ENCODE results near the gene DPYD.
A peak's percentile ranks its signal among the peaks of the same experiment; 100 is the strongest.

DPYD gene

DNA sequence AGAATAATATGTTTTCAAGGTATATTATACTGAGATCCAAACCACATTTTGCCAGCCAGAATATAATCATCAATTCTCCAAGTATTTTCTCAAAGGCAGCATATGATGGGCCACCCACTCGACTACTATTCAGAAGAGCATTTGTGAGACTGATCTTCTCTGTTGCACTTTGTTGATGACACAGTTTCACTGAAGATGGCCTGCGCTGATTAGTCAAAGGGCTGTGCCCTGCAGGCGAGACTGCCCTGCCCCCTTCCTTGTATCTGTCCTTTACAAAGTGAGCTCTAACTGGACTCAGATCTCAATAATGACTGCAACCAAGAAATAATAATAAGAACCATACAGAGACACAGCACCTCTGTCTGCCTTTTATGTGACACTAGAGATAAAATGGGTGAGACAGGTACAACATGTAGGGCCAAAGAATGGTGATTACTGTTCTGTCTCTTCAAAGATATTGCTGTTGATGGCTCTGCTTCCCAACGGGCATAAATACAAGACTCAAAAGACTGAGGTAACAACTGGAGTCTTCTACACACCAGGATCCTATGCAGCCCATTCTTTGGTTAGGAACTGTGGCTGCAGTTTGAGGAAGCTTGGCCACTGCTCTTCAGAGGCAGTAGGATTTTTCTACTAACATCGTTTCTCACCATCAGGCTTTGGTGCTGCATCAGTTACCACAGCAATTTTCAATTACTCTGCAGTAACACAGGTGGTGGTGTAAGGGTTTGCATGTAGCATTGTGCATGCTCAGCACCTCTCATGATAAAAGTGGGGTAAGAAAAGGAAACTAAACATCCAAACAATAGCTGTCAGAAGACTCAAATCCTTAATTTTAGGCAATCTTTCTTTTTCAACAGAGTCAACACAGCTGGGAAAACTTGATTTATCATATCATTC is 718.1 kb downstream of the DPYD start:
- TF ChIP-seq, protein P1, sequence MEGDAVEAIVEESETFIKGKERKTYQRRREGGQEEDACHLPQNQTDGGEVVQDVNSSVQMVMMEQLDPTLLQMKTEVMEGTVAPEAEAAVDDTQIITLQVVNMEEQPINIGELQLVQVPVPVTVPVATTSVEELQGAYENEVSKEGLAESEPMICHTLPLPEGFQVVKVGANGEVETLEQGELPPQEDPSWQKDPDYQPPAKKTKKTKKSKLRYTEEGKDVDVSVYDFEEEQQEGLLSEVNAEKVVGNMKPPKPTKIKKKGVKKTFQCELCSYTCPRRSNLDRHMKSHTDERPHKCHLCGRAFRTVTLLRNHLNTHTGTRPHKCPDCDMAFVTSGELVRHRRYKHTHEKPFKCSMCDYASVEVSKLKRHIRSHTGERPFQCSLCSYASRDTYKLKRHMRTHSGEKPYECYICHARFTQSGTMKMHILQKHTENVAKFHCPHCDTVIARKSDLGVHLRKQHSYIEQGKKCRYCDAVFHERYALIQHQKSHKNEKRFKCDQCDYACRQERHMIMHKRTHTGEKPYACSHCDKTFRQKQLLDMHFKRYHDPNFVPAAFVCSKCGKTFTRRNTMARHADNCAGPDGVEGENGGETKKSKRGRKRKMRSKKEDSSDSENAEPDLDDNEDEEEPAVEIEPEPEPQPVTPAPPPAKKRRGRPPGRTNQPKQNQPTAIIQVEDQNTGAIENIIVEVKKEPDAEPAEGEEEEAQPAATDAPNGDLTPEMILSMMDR (conservative IDR thresholded peaks at IDR 0.05): no peak
- no peak overlapping the region for H3K27ac ChIP-seq

DNA sequence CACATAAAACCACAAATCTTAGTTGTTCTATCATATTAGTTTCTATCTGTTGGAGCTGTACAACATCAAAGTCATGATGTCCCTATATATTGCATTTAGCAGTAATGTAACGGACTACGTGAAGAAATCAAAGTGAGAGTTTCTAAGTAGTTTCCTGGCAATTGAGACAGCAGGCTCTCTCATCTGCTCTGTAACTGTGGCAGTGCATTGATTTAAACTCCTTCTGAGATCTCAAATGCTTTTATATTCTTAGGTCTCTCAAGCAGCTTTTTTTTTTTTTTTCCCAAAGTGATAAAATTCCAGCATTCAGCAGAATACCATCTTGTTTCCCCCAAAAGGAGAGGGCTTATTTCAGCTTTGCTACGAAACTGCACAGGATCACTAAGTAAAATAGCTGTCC is 719.2 kb downstream of the DPYD start:
- TF ChIP-seq, protein P1 (conservative IDR thresholded peaks at IDR 0.05): no peak
- no peak overlapping the region for H3K27ac ChIP-seq

DNA sequence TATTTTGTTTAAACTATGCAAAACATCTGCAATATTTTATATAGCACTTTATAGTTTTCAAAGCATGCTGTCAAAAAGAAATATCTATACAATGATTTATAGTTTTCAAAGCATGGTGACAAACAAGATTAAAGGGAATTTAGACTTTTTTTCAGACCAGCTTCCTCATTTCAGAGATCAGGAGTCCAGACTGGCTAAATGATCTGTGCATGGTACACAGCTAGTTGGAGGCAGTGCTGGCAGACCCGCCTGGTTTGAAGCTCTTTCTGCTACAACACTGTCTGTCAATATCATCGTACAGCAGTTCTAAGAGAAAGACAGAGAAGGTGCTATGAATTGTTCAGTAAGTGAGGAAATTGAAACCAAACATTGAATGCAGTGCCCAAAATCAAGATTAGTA is 720.2 kb downstream of the DPYD start:
- TF ChIP-seq, protein P1 (conservative IDR thresholded peaks at IDR 0.05): no peak
- peak overlapping the region; percentile 17 for H3K27ac ChIP-seq

DNA sequence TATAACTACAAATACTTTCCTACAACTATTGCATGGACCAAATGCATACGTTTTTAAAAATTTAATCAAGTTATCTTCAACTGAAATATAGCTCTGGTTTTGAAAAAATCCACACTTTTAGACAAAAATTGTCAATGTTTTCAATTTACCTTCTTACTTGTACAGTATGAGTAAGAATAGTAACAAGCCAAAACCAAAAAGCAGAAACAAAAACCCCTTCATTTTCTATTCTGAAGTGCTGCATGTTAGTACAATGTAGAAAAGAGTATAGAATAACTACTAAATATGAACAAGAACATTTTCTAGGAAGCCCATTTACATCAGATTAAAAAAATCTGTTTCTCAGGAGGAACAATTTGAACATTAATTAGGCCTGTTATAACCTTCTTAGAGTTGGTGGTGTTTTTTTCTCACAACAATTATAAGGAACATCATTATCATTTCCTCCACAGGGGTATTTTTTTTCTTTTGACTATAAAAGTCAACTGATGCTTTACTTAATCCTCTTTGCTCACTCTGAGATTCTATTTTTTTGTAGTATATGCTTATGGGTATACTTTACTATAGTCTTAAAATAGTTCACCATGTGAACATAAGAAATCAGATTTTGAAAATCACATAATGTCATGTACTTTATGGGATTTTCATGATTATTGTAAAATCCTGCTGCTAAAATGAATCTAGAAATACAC is 723.9 kb downstream of the DPYD start:
- TF ChIP-seq, protein P1 (conservative IDR thresholded peaks at IDR 0.05): no peak
- no peak overlapping the region for H3K27ac ChIP-seq

DNA sequence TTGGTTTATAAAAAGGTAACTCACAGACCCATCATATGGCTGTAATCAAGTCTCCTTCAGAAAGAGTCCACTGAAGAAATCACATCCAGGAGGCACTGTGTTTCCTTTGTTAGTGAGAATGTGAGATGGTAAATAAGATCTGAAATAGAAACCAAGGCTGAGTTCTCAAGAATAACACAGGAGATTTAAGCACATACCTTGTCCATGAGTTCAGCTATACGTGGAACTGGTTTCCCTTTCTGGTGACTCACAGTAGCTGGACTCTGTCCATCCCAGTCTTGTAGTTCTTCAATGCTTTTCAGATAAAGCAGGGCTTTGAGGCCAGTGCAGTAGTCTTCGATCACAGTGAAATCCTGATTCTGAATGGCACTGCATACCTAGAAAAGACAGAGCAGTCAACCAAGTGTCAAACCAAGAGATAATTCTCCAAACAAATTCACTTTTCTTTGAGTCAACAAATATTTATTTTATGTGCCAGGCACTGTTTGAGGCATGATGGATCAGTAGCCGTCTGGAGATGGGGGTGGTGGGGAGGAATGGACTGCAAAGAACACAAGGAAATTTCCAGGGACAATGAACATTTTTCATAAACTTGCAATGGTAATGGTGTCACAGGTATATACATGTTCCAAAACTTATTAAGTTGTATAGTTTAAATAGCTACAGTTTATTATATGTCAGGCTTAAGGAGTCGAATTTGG is 727.8 kb downstream of the DPYD start:
- TF ChIP-seq, protein P1 (conservative IDR thresholded peaks at IDR 0.05): no peak
- no peak overlapping the region for H3K27ac ChIP-seq

DNA sequence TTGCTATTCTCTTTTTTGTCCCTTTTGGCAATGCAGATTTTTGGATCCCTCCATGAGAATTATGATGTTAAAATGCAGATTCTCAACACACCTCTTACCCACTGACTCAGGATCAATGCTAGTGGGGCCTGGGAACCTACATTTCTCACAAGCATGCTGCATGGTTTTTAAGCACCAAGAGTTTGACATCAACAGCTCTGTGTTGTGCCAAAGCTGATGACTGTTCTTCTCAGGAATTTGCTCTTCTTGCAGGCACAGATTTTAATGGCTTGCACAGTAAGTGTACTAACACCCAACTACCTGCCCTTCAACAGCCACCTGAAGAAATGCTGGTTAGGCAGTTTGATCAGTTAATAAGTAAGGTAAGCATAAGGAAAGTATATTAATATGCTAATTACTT is 730.5 kb downstream of the DPYD start:
- H3K27ac ChIP-seq: no peak overlapping the region
- TF ChIP-seq, protein P1 (conservative IDR thresholded peaks at IDR 0.05): no peak

DNA sequence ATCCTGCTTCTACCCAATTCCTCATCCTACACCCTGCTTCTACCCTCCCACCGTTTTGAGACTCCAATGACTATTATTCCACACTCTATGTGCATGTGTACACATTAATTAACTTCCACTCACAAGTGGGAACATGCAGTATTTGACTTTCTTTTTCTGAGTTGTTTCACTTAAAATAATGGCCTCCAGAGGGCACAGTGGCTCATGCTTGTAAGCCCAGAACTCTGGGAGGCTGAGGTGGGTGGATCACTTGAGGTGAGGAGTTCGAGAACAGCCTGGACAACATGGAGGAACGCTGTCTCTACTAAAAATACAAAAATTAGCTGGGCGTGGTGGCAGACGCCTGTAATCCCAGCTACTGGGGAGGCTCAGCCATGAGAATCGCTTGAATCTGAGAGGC is 734.5 kb downstream of the DPYD start:
- TF ChIP-seq, protein P1 (conservative IDR thresholded peaks at IDR 0.05): no peak
- no peak overlapping the region for H3K27ac ChIP-seq

Measured in VCaP (cell line).